ENCODE data around the gene MGRN1.

MGRN1 gene

DNA sequence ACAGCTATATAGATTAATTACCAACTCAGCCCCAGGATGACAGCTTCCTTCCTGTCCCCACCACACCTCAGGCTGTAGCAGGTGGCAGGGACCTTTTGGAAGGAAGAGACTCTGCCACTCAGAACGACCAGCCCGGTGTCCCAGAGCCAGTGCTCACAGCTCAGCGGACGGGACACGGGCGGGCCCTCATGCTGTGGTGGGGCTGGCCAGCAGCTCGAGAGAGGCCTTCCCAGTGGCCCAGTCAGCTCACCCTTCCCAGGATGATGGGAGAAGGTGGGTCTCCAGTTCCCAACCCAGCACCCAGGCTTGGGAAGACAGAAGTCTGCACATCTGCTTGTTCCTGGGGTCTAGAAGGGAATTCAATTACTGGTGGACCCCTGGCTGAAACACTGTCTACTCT, 79.3 kb downstream of the MGRN1 start:
- H3K4me3 ChIP-seq (replicated peaks; ENCODE audit: low read depth, low read length) = no peak overlapping the region
- no peak for DNase-seq (ENCODE audit: extremely low read depth, low read depth)
- TF ChIP-seq, protein P1, sequence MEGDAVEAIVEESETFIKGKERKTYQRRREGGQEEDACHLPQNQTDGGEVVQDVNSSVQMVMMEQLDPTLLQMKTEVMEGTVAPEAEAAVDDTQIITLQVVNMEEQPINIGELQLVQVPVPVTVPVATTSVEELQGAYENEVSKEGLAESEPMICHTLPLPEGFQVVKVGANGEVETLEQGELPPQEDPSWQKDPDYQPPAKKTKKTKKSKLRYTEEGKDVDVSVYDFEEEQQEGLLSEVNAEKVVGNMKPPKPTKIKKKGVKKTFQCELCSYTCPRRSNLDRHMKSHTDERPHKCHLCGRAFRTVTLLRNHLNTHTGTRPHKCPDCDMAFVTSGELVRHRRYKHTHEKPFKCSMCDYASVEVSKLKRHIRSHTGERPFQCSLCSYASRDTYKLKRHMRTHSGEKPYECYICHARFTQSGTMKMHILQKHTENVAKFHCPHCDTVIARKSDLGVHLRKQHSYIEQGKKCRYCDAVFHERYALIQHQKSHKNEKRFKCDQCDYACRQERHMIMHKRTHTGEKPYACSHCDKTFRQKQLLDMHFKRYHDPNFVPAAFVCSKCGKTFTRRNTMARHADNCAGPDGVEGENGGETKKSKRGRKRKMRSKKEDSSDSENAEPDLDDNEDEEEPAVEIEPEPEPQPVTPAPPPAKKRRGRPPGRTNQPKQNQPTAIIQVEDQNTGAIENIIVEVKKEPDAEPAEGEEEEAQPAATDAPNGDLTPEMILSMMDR (IDR thresholded peaks at IDR 0.05; ENCODE audit: low read depth, low read length, missing control alignments) = no peak

DNA sequence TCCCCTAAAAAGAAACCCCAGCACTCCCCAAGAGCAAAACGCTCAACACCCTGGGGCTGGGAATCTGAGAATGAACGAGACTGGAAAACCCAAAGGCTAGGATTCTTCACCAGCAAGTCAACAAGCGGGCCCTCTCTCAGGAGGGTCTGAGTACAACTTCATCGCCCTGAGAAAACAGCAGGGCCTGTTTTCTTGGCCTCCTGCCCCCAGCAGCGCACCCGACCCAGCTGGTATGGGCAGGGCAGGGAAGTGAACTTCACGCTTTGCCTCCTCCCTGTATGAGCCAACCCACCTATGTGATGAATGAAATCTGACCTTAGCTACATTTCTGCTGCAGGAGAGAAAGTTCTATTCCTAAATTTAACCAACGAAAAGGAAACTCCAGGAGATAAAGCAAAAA, 79.9 kb downstream of the MGRN1 start:
- DNase-seq (ENCODE audit: extremely low read depth, low read depth) = no peak
- H3K4me3 ChIP-seq (replicated peaks; ENCODE audit: low read depth, low read length) = no peak overlapping the region
- TF ChIP-seq, protein P1 (IDR thresholded peaks at IDR 0.05; ENCODE audit: low read depth, low read length, missing control alignments) = no peak

GRCh38 chr16:4704913-4705312, 80.3 kb downstream of the MGRN1 start:
- TF ChIP-seq, protein P1 (IDR thresholded peaks at IDR 0.05; ENCODE audit: low read depth, low read length, missing control alignments) = no peak
- H3K4me3 ChIP-seq (replicated peaks; ENCODE audit: low read depth, low read length) = no peak overlapping the region
- no peak for DNase-seq (ENCODE audit: extremely low read depth, low read depth)

DNA sequence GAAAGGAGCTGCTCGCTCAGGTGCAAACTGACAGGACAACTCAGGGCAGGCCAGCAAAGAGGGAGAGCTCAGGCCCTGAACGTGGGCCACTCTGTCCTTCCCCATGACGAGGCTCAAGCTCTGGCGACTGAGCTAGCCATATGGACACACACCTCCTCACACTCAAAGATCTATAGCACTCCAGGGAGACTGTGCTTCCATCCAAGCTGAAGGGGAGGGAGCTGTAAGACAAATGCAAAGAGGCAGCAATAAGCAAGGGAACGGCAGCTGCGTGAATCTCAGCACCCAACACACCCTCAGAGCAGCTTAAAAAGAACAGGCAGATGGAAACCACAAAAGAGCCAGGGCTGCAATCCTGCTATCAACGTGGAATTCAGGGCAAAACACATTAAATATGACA, 82.2 kb downstream of the MGRN1 start:
- no peak for DNase-seq (ENCODE audit: extremely low read depth, low read depth)
- H3K4me3 ChIP-seq (replicated peaks; ENCODE audit: low read depth, low read length) = no peak overlapping the region
- TF ChIP-seq, protein P1 (IDR thresholded peaks at IDR 0.05; ENCODE audit: low read depth, low read length, missing control alignments) = no peak

GRCh38 chr16:4709481-4709880, 84.9 kb downstream of the MGRN1 start:
- TF ChIP-seq, protein P1 (IDR thresholded peaks at IDR 0.05; ENCODE audit: low read depth, low read length, missing control alignments) = no peak
- no peak for DNase-seq (ENCODE audit: extremely low read depth, low read depth)
- H3K4me3 ChIP-seq (replicated peaks; ENCODE audit: low read depth, low read length) = no peak overlapping the region

DNA sequence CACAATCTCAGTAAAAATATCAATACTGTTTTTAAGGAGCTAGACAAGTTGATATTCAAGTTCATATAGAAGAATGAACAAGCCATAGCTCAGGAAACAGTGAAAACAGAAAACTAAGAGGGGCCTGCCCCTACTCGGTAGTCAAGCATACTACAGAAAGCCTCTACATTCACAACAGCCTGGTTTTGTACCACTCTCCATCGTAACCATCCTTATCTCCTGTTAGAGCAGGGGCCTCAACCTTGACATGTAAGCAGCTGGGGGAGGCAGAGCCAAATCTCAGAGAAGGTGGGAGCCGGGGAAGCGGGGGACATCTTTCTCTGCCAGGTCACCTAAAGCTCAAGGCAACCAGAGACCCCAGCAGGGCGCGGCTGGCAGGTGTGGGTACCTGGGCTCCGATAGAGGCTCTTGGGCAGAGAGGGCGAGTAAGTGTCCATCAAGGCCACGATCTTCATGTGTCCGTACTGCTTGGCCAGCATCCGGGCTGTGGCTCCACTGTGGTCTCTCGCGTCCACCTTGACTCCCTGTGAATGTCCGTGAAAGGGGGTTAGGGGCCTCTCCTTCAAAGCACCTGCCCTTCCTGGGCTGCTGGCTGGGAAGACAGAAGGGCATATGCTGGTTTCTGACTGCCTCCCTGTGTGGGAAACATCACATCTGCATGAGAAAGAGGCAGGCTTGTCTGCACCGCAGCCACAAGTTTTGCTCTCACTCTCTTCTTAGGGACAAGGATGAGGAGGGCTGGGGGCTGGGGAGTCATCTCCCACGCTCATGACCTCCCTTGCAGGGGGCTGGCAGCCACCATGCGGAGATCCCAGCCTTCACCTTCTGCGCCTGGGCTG, 89.3 kb downstream of the MGRN1 start:
- TF ChIP-seq, protein P1 (IDR thresholded peaks at IDR 0.05; ENCODE audit: low read depth, low read length, missing control alignments) = no peak
- no peak for DNase-seq (ENCODE audit: extremely low read depth, low read depth)
- H3K4me3 ChIP-seq (replicated peaks; ENCODE audit: low read depth, low read length) = no peak overlapping the region

All from HFF-Myc (cell line).